ENCODE results near the gene BNC2. TPM values are rescaled to one million over a fixed set of nuclear protein-coding genes. Genes with fewer than 3 reads are reported as not detected.
"Not testable (repeated sequence)": the region's sequence is repeated elsewhere in the genome, so short reads cannot be mapped to it uniquely, and the experiment has no call there.

The BNC2 gene
- total RNA-seq, 2 donors from 2014 or later, result not detected

DNA sequence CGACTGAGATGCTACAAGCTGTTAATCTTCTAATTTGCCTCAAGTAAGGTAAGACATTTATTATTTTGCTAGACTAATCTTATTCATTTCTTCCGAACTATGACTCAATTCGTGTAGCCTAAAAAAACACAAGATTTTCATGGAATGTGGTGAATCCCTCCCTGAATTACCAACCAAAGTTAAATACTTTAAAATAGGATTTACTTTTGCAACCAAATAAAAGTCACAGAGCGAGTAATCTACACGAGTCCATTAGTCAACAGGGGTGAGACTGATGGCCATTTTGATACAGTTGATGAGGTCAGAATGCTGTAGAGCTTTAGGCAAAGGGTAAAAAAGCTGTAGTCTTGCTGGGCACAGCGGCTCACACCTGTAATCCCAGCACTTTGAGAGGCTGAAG lies 13.1 kb upstream of the BNC2 start:
- no peaks in the 10 kb centered on the region for H3K36me3 Mint-ChIP-seq (ENCODE audit: low read depth)
- DNase-seq (no peak), ATAC-seq (no peak)
- H3K4me3 Mint-ChIP-seq, result no peak overlapping the region
- H3K27me3 Mint-ChIP-seq, result no peaks in the 10 kb centered on the region
- no peak overlapping the region for H3K27ac Mint-ChIP-seq
- H3K9me3 ChIP-seq (ENCODE audit: control insufficient read depth, low read length, poor library complexity, severe bottlenecking), result no peaks in the 10 kb centered on the region
- H3K4me1 Mint-ChIP-seq, result no peaks in the 10 kb centered on the region

DNA sequence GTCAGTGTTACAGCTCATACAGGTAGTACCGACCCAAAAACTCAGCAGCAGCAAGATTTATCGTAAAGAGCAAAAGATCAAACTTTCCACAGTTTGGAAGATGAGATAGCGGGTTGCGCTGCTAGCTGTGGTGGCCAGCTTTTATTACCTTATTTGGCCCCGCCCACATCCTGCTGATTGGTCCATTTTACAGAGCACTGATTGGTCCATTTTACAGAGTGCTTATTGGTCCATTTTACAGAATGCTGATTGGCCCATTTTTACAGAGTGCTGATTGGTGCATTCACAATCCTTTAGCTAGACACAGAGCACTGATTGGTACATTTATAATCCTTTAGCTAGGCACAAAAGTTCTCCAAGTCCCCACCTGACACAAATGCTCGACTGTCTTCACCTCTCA lies 12.0 kb upstream of the BNC2 start:
- H3K4me3 Mint-ChIP-seq; H3K27ac Mint-ChIP-seq; H3K36me3 Mint-ChIP-seq (ENCODE audit: low read depth); ATAC-seq; H3K9me3 ChIP-seq (ENCODE audit: control insufficient read depth, low read length, poor library complexity, severe bottlenecking); H3K27me3 Mint-ChIP-seq; DNase-seq; H3K4me1 Mint-ChIP-seq: not testable (repeated sequence)

DNA sequence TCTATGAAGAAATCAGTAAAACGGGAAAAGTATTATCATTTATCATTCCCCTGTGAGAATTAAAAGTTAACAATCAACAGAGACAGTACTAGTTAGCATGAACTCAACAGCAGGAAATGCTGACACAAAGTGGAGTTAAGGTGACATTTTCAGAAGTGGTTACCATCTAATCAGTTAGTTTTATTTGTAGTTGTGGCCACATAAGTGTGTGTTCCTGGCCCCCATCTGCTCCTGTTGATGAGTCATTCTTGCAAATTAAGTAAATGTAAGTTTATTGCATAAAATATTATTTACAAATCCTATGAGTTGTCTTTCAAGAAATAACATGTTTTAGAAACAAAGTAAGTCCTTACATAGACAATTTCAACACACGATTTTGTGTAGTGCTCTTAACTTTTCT lies 8.9 kb upstream of the BNC2 start:
- ATAC-seq (no peak), DNase-seq (no peak)
- H3K27me3 Mint-ChIP-seq, result no peaks in the 10 kb centered on the region
- no peak overlapping the region for H3K4me3 Mint-ChIP-seq
- no peaks in the 10 kb centered on the region for H3K9me3 ChIP-seq (ENCODE audit: control insufficient read depth, low read length, poor library complexity, severe bottlenecking)
- H3K36me3 Mint-ChIP-seq (ENCODE audit: low read depth), result no peaks in the 10 kb centered on the region
- H3K27ac Mint-ChIP-seq, result no peak overlapping the region
- H3K4me1 Mint-ChIP-seq, result no peaks in the 10 kb centered on the region

DNA sequence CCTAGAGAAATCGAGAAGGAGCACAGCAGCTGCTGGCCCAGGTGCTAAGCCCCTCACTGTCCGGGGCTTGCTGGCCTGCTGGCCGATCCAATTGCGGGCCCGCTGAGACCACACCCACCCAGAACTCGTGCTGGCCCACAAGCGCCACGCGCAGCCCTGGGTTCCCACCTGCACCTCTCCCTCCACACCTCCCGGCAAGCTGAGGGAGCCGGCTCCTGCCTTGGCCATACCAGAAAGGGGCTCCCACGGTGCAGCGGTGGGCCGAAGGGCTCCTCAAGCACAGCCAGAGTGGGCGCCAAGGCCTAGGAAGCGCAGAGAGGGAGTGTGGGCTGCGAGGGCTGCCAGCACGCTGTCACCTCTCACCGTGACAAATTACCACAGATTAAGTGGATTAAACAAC lies 6.8 kb upstream of the BNC2 start:
- no peaks in the 10 kb centered on the region for H3K9me3 ChIP-seq (ENCODE audit: control insufficient read depth, low read length, poor library complexity, severe bottlenecking)
- Mint-ChIP-seq H3K4me3 (no peak overlapping the region), H3K4me1 (no peaks in the 10 kb centered on the region), H3K27ac (no peak overlapping the region), H3K27me3 (no peaks in the 10 kb centered on the region), H3K36me3 (ENCODE audit: low read depth) (no peaks in the 10 kb centered on the region)
- DNase-seq (no peak), ATAC-seq (no peak)

DNA sequence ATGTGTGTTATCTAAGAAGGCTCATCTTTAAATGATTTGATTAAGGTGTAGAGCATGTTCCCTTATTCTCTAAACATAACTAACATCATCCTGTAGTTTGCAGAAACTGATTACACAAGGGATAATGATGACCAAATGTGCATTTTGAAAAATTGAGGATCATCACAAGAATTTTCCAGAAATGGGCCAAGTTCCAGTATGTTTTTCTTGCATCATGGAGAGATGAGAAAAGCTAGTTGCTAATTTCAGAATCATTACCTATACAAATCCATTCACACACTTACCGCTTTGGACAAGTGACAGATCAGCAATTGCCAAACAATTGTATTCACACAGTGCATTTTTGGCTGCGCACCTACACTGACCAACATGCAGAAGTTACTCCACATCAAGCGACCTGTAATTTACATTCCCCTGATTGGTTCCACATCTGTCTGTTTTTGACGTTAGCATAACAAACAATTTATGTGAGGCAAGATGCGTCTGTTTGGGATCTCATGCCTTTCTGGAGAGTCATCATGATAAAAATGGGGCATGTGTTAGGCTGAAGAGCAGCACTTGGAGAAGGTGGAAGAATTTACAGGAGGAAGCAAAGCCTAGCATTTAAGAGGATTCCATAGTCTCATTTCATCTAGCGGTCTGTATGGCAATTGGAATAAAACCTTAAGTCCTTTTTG lies 2.8 kb upstream of the BNC2 start:
- H3K9me3 ChIP-seq (ENCODE audit: control insufficient read depth, low read length, poor library complexity, severe bottlenecking), result no peaks in the 10 kb centered on the region
- no peak overlapping the region for H3K4me3 Mint-ChIP-seq
- peaks cover 18% of the 10 kb centered on the region for H3K27me3 Mint-ChIP-seq
- DNase-seq (no peak), ATAC-seq (no peak)
- H3K4me1 Mint-ChIP-seq, result no peaks in the 10 kb centered on the region
- H3K36me3 Mint-ChIP-seq (ENCODE audit: low read depth), result no peaks in the 10 kb centered on the region
- no peak overlapping the region for H3K27ac Mint-ChIP-seq

DNA sequence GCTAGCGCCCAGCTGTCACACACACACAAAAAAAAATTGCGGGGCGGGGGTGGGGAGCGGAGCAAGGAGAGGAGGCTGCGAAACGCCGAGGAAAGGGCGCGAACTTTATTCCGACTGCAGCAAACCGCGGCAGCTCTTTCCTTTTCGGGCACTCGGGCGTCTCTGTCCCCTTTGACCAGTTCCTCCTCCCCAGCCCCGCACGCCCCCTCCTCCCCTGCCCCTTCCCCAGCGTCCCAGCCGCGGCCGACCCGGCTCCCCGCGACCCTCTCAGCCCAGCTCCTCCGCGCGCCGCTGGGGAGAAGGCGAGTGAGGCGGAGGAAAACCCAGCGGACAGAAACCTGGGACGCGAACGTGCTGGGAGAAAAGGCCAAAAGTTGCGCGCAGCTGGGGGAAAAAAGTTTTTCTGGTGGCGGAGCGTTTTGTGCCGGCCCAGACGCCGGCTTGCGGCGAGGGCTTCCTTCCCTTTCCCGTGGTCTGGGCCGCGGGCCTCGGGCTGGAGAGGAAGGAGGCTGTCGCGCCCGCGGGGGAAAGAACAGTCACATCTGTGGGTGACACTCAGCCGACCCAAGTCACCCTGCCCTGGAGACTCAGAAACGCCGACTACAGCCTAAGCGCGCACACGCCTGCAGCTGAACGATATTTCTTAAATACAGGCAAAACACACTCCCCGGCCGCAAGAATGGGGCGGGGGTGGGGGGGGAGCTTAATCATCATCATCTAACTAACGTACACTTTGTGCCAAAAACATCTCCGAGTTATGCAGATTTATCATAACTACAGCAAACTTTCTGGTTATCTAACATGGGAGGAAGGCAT lies 1.1 kb upstream of the BNC2 start:
- Mint-ChIP-seq H3K27me3 (peaks cover 18% of the 10 kb centered on the region), H3K4me1 (no peaks in the 10 kb centered on the region), H3K36me3 (ENCODE audit: low read depth) (no peaks in the 10 kb centered on the region), H3K4me3 (no peak overlapping the region), H3K27ac (no peak overlapping the region)
- H3K9me3 ChIP-seq (ENCODE audit: control insufficient read depth, low read length, poor library complexity, severe bottlenecking), result no peaks in the 10 kb centered on the region
- ATAC-seq (no peak), DNase-seq (no peak)

DNA sequence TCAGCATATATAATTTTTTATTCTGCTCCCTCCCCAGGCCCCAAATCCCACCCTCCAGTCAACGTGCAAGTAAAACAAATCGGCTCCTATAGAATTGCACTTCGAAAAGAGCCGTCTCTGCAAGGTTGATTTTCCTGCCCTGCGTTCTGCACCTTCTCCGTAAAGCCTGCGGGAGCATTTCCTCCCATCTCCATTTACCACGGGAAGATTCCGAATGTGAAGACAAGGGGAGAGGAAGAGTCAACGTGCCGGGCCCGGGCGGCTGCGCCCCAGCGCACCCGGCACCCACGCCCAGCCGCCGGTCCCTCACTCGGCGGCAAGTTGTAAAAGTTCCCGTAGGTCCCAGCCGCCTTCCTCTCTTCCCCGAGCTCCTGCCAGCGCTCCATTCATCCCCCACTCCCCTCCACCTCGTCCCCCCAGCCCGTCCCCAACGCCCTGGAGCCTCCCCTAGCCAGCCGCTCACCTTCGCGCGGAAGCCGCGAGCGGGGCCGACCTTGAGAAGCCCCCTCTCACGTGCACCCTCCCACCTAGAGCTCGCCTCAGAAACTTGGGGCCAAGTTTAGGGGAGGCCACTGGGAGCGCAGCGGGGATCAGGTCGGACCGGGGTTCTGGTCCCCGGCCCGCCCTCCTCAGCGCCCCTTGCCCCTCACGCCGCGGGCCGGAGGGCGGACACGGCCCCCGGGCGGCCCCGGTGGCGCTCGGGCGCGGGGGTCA lies 431 bp downstream of the BNC2 start:
- no peaks in the 10 kb centered on the region for H3K4me1 Mint-ChIP-seq
- no peak overlapping the region for H3K27ac Mint-ChIP-seq
- ATAC-seq, result no peak
- H3K27me3 Mint-ChIP-seq, result peaks cover 18% of the 10 kb centered on the region
- H3K4me3 Mint-ChIP-seq, result no peak overlapping the region
- DNase-seq, result no peak
- no peaks in the 10 kb centered on the region for H3K9me3 ChIP-seq (ENCODE audit: control insufficient read depth, low read length, poor library complexity, severe bottlenecking)
- no peaks in the 10 kb centered on the region for H3K36me3 Mint-ChIP-seq (ENCODE audit: low read depth)

DNA sequence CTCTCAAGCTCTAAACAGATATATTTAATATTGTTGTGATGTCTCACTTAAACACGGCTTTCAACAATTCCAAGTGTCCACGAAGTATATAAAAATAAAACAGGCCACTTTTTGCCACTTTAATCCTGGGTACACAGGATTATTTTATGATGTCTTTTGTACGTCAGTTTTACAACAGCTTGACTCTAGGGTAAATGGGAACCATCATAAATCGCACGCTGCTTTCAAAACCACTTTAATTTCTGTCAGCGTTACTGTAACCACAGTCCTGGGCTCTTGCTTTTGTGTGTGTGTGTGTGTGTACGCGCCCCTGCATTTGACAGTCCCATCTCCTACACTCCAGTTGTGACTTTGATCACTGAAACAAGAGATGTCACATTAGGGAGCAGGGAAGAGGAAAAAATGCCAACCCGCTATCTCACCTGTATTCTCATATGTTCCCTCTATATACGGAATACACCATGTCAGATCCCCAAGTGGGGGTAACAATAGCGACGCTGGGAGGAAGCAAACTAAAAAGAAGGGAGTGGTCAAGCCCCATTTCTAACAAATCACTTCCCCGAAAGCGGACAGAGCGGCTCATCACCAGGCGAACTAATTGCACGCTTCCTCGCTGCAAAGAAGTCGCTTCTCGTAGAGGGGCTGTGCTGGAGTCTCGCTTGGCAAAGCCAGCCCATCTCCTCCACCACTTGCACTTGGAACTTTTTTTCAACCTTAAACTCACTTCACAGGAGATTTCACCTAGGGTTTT lies 1.2 kb downstream of the BNC2 start:
- ATAC-seq, result no peak
- DNase-seq, result no peak
- Mint-ChIP-seq H3K36me3 (ENCODE audit: low read depth) (no peaks in the 10 kb centered on the region), H3K4me3 (no peak overlapping the region), H3K4me1 (no peaks in the 10 kb centered on the region), H3K27ac (no peak overlapping the region), H3K27me3 (peaks cover 18% of the 10 kb centered on the region)
- H3K9me3 ChIP-seq (ENCODE audit: control insufficient read depth, low read length, poor library complexity, severe bottlenecking), result no peaks in the 10 kb centered on the region

DNA sequence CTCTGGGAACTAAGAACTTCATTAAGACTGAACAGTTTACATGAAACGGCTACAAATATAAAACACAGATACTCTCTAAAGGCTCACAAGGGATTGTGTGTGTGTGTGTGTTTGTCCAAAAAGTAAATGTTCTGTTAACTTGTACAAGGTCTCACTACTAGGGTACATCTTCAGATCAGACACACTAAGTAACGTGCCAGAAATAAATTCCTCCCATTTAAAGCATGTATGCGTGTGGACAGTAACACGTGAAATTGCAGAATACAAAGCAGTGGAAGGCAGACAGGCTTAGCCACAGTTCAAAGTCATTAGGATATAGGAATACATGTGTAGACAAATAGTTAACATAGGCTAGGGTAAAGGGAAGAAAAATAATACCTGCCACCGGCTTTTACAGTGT lies 1.8 kb downstream of the BNC2 start:
- Mint-ChIP-seq H3K4me3 (no peak overlapping the region), H3K27ac (no peak overlapping the region), H3K27me3 (peaks cover 18% of the 10 kb centered on the region), H3K4me1 (no peaks in the 10 kb centered on the region), H3K36me3 (ENCODE audit: low read depth) (no peaks in the 10 kb centered on the region)
- DNase-seq (no peak), ATAC-seq (no peak)
- no peaks in the 10 kb centered on the region for H3K9me3 ChIP-seq (ENCODE audit: control insufficient read depth, low read length, poor library complexity, severe bottlenecking)

DNA sequence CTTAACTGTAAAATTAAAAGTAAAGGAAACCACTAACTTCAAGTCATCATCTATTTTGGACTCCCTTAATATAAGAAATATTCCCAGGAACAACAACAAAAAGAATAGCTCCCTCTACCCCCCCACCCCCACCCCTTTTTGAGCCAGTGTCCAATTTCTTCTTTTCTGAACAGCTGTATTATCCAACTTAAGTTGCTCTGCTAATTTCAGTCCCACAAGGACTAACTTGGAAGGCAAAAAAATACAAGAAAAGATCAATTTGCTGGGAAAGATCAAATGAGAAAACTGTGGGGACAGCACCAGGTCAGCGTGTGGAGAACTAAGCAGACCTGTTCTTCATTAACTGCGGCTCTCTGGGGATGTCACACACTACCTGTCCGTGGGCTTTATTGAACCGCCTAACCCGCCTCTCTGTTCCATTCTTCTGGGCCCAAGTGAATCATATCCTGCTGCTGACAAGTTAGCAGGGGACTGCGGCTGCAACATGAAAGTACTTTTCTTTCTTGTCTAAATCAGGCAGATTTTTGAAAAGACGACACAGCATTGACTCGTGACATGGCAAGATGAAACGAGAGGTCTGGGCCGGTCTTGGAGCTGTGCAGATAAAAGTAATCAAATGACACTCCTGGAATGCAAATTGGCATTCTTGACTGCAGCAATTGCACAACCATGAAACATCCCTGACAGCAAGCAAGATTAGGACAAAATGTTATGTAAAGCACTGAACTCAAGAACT lies 2.7 kb downstream of the BNC2 start:
- no peak overlapping the region for H3K27ac Mint-ChIP-seq
- no peak for ATAC-seq
- H3K4me3 Mint-ChIP-seq, result no peak overlapping the region

DNA sequence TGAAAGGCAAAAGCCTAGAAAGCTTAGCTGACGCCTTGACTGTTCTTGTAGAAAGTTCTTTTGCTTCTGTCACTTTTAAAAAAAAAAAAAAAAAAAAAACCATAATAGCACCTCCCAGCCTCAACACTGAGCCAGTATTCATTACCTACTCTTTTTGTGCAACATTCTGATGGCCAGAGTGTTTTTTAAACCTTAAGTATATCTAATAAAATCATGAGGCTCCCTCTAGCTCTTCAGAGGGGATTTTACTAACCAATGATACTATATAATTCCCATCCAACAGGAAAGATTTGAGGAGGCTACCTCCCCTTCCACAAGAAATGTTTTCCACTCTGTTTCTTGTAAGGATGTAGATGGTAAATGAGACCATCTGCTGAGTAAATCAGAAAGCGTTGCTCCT lies 3.9 kb downstream of the BNC2 start:
- DNase-seq (no peak), ATAC-seq (no peak)
- Mint-ChIP-seq H3K4me3 (no peak overlapping the region), H3K27ac (no peak overlapping the region), H3K36me3 (ENCODE audit: low read depth) (no peaks in the 10 kb centered on the region), H3K27me3 (peaks cover 18% of the 10 kb centered on the region), H3K4me1 (no peaks in the 10 kb centered on the region)
- H3K9me3 ChIP-seq (ENCODE audit: control insufficient read depth, low read length, poor library complexity, severe bottlenecking), result no peaks in the 10 kb centered on the region

More for the DNA sequence above, 2.7 kb downstream of the BNC2 start:
- Mint-ChIP-seq H3K36me3 (ENCODE audit: low read depth) (no peaks in the 10 kb centered on the region), H3K27me3 (peaks cover 18% of the 10 kb centered on the region), H3K4me1 (no peaks in the 10 kb centered on the region)
- no peak for DNase-seq
- no peaks in the 10 kb centered on the region for H3K9me3 ChIP-seq (ENCODE audit: control insufficient read depth, low read length, poor library complexity, severe bottlenecking)

DNA sequence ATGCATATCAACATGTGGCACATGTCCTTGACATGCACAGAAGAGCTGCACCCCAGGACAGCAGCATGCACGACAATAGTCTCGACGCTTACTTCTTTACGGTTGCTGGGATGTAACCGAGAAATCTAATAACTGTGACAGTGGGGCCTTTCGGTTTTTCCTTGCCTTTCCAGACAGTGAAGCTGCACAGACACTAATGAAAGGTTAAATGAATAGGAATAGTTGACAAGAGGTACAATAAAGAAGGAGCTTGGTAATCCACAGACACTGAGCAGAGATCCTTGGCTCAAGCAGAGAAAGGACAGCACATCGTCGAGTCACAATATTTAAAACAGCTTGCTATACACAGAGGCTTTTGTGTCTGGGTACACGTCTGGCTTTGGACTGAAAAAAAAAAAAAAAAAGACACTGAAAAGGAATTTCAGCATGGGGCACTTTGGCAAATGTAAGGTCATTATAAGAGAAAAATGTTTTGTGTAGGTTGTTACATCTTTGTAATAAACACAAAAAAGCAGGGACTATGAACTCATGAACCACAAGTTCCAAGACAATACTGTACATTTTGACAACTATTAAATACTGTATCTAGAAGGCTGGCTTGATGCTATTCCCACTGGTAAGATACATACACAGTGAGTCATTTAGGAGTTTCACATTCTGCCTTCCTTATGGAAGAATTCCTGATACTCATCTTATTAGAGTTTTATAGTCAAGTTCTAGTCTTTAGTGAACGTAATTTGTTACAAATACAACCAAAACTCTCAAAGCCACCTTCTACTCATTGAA lies 5.6 kb downstream of the BNC2 start:
- no peak for ATAC-seq
- H3K9me3 ChIP-seq (ENCODE audit: control insufficient read depth, low read length, poor library complexity, severe bottlenecking), result no peaks in the 10 kb centered on the region
- DNase-seq, result no peak
- Mint-ChIP-seq H3K27ac (no peak overlapping the region), H3K4me3 (no peak overlapping the region), H3K27me3 (peaks cover 12% of the 10 kb centered on the region), H3K36me3 (ENCODE audit: low read depth) (no peaks in the 10 kb centered on the region), H3K4me1 (no peaks in the 10 kb centered on the region)

All from T-helper 17 cell (primary cell).